HG03520 (cell line): ENCODE results near the gene PSTPIP1.

Source experiments
- ATAC-seq: cut with Tn5 transposase; IDR thresholded peaks from one replicate; pipeline ENCODE4 v1.9.1; 2021; ENCODE audit warnings: mild to moderate bottlenecking, moderate library complexity; ENCODE audit not compliant: unreplicated experiment

PSTPIP1 gene

DNA sequence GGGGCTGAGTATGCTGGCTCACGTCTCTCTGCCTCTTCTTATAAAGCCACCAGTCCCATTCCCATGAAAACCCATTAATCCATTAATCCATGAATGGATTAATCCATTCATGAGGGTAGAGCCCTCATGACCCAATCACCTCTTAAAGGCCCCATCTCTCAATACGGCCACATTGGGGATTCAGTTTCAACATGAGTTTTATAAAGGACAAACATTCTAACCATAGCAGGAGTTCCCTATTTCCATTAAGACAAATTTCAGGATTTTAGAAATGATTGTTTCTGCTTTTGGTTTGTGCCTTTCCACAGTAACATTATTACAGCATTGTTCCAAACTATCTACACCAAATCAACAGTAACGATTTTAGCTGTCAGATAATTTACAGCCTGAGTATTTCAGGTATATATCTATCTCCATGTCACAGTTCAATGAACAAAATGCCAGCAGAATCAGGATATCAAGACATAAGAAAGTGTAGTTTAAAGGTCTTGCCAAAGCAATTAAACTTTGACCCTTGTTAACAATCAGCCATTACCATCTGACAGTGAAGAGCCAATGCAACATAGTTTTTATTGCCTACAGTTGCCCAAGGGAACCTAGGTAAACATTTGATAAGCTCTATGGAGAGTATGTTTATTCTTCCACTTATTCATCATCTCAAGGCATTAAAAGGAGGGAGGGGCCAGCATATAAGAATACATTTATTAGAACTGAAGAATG lies 72.2 kb downstream of the PSTPIP1 start:
- no peak for ATAC-seq

DNA sequence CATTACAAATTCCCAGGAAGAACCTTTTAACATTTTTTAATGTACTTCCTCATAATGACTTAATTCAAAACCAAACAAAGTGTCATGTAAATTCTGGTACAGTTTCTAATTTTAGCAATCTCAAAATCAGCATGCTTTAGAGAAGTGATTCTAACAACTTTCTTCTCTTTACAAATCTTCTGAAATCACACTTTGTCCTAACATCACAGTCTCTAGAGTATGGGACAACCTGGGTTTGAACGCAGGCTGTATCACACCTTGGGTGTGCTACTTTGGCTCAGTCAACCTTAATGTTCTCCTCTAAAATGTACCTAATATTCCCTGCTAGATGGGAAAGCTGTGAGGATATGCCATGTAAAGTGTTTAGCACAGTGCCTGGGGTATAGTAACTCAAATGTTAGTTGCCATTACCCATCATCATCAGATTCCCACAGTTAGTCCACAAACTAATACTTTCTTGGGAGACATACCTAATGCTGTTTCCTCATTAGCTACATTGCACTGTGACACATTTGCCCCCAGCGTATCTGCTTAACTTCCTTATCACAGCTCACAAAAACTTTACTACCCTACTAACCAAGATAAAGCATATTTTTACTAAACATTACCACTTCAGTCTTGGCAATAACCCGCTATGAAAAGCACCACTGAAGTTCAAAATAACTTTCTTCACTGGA lies 72.9 kb downstream of the PSTPIP1 start:
- ATAC-seq: no peak

DNA sequence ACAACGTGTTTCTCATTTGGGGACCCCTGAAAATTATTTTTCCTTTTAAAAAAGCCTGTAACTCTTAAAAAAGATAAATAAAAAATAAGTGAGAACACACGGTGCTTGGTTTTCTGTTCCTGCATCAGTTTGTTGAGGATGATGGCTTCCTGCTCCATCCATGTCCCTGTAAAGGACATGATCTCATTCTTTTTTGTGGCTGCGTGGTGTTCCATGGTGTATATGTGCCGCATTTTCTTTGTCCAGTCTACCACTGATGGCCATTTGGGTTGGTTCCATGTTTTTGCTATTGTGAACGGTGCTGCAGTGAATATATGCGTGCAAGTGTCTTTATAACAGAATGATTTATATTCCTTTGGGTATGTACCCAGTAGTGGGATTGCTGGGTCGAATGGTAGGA lies 73.7 kb downstream of the PSTPIP1 start:
- ATAC-seq: no peak

DNA sequence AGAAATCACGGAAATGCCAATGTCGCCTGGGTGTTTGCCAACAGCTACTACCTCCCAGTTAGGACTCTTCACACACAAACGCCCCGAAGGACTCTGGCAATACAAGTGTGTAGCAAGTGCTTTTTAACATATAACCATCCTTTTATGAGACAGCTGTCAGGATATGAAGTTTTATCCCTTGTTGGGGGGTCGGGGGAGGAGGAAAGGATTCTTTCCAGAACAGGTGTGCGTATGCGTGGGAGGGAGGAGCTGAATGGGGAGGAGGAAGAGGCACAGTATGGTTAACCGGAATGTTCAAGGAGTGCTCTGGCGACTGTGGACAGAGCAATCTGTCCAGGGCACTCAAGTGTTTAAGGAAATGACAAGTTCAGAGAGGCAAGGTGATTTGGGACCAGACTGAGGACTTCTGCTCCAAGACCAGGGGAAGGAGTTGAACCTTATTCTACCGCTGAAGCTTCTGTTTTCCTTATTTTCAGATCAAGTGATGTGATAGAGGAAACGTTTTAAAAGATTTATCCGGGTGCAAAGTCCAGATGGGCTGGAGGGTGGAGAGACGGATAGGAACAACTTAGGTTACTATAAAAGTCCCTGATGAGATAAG lies 74.7 kb downstream of the PSTPIP1 start:
- no peak for ATAC-seq

DNA sequence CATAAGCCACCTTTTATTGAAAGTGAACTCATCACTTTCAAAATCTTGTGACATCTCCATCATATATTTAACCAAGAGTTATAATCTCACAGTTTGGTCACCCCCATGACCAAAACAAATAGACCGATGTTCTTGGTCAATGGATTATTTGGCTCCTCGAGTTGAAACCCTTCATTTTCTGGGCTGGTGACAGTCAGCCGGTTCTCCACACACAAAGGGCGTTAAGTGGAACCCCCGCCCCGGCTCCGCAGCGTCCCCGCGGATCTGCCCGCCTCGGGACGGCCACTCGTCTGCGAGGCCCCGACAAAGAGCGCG lies 75.2 kb downstream of the PSTPIP1 start:
- ATAC-seq: no peak

DNA sequence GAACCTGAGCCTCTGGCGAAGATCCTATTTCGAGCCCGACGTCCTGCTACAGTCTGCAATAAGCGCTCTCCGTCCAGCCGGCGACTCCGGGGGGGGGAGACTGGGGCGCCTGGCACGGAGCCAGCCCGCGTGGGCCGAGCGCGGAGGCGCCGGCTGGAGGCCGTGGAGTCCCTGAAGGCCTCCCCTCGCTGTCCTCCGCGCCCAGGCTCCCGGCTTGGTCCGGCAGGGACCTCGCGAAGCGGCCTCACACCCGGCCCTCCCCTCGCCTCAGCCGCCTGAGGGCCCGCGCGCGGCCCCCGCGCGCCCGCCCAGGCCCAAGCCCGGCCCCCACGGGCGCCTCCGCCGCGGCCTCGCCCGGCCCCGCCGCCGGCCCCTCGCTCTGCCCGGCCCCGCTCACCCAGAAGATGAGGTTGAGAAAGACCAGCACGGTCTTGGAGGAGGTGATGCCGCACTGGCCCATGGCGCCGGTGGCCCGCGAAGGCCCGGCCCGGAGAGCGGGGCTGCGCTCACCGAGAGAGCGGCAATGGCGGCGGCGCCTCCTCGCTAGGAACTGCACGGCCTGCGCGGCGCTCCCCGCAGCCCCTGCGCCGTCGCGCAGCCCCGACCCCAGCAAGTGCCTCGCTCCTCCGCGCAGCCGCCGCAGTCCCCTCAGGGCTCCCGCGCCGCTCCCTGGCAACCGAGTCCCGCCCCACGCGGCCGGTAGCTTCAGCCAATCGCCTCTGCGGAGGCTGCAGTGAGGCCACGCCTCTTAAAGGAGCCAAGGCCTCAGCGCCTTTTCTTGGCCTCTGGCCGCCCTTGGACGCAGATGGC lies 75.8 kb downstream of the PSTPIP1 start, which contains the start of gene TSPAN3:
TSS of gene TSPAN3 (minus strand) at position 615 of the 810 bp plus-strand sequence. CDS start at position 460, 155 bp downstream.
- peak; percentile 90 for ATAC-seq

DNA sequence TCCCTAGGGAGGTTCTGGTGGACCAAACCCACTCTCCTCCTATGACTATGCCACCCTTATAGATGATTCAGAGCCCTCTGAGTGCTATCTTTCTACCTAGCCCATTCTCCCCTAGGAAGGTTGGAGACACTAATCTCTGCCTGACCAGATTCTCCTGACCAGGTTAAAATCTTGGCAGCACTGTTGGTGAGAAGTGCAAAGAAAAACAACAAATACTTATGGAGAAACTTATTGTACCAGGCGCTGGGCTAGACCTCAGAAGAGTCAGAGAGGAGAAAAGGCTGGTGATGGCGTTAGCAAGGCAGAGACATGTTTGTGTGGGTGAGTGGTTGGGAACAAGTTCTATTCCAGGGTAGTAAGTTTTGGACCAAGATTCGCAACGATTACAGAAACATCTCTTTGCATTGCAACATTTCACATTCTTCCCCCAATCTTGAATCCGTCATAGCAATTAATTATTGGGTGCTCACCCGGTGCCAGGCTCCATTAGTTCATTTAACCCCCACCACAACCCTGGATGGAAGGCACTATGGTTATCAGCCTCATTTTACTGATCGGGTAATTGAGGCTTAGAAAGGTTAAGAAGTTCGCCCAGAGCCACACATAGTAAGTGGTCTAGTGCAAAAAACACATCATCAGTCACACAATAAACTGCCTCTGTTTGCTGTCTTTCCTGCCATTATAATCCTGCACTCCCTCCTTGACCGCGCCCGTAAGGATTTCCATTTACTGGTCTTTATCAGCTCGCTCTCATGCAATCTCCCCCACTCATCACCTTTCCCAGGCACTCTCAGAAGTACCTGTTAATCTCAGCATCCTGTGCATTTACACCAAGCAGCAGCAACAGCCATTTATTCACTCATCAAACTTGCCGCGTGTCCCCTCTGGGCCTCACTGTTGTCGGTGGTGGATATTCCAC lies 76.6 kb downstream of the PSTPIP1 start:
- no peak for ATAC-seq

DNA sequence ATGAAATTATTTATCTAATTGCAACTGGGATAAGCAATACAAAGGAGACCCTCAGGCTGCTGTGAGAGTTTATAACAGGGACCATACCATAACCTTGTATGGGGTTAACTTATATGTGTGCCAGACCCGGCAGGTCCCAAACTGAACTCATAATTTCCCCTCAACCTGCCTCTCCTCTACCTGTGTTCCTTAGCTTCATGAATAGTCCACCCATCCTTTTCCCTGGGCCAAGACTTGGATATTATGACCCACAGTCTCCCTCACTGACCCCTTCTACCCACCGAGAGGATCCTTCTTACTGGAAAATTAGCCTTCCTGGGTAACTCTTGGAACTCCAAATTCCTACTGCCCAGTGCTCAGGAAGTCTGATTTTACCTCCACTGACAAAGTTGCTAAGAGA lies 79.4 kb downstream of the PSTPIP1 start:
- ATAC-seq: no peak

DNA sequence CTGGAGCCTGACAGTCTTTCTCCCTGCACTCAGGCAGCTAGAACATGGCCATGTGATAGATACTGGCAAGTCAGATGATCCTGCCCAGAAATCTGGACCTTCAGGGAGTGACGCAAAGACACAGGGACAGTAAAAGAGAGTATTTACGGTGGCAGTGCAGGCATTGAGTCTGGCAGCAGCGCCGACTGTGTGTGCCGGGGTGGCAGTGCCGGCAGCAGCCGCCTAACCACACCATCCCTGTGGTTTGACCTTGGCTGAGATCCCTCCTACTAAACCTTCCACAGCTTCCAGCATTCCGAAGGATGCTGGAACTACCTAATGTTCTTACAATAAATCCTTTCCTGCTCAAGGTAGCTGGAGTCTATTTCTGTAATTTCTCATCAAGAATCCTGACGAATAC lies 80.6 kb downstream of the PSTPIP1 start:
- ATAC-seq: no peak

DNA sequence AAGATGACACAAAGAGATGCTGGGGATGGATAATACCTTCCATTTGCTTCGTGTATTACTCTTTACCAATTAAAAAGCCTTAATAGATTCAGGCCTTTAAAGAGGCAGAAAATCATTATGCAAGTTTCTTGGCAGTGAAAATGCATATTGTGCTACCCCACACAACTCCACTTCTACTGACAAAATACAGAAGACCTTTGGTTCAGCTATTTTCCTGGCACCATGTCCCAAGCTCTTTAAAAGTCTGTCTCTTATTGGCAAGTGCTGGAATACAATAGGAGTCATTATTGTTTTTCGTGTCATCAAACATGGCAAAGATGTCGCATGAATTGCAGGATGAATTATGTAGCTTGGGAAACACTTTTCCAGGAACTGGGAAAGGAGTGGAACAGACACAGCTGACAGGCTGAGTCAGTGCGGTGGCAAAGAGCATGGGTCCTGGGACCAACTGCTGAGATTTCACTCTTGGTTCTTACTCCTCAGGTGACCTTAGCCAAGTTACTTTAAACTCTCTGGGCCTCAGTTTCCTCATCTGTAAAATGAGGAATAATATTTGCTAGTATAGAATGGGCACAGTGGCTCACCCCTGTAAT lies 81.5 kb downstream of the PSTPIP1 start:
- no peak for ATAC-seq

DNA sequence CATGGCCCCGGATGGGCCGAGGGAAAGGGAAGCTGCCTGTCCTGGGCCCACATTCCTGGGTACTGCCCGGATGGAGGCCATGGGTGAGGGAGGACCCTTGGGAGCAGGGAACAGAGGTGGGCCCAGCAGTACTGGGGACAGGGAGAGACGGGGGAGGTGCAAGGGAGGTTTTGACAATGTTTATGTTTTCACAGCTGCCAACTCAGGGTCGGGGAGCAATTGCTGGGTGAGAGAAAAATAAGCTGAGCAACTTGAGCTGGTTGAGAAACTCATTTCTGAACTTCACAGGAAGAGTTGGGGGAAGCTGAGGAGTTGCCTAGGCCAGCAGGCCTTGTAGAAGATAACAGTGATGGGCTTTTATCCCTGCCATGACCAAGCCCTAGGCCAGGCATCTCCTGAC lies 87.0 kb downstream of the PSTPIP1 start:
- ATAC-seq: no peak

DNA sequence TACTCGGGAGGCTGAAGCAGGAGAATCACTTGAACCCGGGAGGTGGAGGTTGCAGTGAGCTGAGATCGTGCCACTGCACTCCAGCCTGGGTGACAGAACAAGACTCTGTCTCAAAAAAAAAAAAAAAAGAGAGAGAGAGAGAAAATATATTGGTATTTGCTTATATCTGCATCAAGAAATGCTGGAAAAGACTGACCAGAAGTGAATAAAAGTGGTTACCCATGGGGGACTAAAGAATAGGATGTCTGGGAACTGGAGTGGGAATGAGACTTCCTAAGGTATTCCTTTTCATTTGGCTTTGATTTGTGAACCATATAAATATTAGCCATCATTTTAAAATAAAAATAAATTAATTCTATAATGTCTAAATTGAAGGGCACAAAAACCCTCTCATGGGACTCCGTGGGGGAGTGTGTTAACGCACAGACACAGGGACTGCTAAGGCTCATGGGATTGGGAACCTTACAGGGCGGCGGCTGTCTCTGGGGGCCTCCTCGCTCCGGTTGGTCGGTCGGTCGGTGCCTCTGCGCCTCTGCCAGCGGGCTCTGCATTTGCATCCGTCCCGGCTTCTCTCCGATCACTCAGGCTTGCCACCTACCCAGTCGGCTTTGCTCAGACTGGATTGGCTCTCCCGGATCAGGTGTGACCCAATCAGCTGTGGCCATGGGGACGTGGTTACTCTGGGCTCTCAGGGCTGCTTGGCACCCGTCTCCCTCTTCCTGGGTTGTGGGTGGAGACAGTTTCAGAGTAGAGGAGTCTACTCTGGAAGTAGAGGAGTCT lies 88.6 kb downstream of the PSTPIP1 start:
- peak; percentile 78 for ATAC-seq

DNA sequence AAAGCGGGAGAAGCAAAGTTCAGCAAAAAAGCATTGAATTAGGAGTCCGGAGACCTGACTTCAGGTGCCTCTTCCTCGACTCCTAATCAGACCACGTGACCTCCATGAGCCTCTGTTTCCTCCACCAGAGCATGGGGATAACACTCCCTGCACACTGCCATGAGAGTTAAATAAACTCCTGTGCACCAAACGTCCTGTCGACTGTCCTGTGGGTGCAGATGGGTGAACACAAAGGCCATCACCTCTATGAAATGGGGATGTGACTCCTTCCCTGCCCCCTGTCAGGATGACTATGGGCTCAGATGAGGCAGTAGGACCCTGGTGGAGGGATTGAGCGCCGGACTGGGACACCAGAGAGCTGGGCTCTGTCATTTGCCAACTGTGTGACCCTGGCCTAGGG lies 89.5 kb downstream of the PSTPIP1 start:
- no peak for ATAC-seq

DNA sequence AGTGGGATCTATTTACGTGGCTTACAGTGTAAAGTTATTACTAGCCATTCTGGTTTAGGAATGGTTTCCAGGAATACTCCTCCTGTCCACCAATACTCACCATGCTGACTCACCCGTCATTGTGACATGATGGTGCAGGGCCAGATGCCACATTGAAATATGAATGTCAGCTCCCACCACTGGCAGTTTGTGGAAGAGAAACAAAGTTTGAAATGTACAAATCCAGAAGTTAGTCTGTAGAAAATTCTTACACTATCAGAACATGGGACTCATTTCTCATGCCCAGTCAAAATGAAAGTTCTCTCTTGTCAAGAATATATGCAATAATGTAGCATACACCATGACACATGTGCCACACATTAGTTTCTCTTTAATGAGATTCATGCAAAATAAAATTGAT lies 90.4 kb downstream of the PSTPIP1 start:
- ATAC-seq: no peak
